ENCODE results near the gene TXNRD1.
"Not testable (repeated sequence)": the region's sequence is repeated elsewhere in the genome, so short reads cannot be mapped to it uniquely, and the experiment has no call there.

The TXNRD1 gene

DNA sequence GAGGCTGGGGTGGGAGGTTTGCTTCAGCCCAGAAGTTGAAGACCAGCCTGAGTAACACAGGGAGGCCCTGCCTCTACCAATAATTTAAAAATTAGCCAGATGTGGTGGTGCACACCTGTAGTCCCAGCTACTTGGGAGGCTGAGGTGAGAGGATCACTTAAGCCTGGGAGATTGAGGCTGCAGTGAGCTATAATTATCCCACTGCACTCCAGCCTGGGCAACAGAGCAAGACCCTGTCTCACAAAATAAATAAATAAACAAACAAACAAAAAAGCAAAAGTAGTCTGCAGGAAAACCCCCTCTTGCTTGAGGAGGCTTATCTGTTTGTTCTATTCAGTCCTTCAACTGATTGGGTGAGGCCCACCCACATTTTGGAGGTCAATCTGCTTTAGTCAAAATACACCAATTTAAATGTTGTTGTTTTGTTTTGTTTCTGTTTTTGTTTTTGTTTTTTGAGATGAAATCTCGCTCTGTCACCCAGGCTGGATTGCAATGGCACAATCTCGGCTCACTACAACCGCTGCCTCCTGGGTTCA, 24.9 kb upstream of the TXNRD1 start:
- DNase-seq (ENCODE audit: low read depth): no peak

DNA sequence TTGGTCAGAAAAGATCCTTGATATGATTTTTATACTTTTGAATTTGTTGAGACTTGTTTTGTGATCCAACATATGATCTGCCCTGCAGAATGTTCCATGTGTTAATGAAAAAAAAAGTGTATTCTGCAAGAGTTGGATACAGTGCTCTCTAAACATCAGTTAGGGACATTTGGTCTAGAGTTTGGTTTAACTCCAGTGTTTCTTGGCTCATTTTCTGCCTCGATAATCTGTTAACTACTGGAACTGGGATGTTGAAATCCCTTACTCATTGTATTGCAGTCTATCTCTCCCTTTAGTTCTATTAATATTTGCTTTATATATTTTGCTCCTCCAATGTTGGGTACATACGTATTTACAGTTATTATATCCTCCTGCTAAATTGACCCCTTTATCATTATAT, 18.3 kb upstream of the TXNRD1 start:
- no peak for DNase-seq (ENCODE audit: low read depth)

DNA sequence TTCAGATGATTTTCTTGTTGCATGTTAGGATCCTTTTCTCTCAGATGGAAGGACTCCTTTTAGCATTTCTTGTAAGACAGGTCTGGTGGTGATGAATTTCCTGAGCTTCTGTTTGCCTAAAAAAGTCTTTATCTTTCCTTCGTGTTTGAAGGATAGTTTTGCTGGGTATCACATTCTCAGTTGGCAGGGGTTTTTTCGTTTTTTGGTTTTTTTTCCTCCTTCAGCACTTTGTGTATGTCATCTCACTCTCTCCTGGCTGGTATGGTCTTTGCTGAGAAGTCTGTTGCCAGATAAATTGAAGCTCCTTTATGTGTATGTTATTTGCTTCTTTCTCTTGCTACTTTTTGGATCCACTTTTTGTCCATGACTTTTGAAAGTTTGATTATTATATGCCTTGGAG, 15.6 kb upstream of the TXNRD1 start:
- DNase-seq (ENCODE audit: low read depth): no peak

DNA sequence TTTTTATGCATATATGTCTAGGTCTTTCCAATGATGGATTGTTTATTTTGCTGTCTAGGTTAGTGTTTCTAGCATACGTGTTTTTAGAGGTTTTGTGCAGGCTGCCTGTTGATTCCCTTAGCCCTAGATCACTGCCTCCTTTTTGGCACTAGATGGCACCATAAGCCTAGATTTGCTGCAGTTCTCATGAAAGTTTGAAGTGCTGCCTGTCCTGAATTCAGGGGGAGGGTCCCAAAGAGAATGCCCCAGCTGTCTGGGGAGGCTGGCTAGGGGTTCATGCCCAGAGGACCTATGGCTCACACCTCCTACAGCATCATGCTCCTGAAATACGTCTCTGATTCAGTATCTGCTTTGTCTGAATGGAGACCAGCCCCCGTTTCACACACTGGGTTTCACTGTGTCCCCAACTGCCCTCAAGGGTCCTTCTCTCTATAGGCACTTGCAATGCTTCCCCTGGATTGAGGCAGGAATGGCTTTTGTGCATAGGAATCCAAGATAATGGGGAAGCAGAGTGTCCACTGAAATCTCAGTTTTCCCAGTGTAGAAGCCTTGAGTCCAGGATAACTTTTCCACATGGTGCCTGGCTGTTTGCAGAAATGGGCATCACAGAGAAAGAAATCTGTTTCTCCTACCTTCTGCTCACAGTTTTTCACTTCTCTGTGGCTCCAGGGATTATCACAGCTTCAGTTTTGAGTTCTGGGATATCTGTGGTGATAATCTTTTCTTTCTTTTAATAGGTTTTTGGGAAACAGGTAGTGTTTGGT, 14.2 kb upstream of the TXNRD1 start:
- no peak for DNase-seq (ENCODE audit: low read depth)

DNA sequence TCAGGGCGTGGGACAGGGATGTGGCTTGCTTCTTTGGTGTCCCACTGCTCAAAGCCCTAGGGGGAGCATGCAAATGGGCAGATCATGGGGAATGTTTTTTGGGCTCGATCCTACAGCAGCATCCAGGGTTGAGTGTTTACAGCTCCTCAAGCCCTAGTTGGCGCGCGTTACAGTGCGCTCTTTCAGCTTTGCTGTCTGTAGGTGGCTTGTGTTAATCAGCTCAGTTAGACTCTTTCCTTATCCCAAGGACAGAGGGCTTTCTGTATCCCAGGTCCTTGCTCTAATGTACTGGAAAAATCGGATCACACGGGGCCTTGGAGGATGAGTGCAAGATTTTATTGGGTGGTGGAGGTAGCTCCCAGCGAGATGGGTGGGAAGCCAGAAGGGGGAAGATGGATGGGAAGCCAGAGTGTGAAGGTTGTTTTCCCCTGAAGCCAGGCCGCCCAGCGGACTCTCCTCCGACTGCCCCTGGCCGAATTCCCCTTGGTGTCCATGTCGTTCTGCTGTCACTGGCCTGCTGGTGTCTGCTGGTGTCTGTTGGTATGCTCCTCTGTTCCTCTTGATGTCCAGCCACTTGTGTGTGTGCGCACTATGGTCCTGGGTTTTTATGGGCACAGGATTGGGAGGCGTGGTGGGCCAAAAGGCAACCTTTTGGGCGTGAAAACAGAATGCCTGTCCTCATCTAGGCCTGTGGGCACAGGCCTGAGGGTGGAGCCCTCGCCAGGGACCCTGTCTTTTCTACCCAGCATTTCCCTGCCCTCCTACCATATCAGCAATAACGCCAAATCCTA, 10.7 kb upstream of the TXNRD1 start:
- no peak for DNase-seq (ENCODE audit: low read depth)

DNA sequence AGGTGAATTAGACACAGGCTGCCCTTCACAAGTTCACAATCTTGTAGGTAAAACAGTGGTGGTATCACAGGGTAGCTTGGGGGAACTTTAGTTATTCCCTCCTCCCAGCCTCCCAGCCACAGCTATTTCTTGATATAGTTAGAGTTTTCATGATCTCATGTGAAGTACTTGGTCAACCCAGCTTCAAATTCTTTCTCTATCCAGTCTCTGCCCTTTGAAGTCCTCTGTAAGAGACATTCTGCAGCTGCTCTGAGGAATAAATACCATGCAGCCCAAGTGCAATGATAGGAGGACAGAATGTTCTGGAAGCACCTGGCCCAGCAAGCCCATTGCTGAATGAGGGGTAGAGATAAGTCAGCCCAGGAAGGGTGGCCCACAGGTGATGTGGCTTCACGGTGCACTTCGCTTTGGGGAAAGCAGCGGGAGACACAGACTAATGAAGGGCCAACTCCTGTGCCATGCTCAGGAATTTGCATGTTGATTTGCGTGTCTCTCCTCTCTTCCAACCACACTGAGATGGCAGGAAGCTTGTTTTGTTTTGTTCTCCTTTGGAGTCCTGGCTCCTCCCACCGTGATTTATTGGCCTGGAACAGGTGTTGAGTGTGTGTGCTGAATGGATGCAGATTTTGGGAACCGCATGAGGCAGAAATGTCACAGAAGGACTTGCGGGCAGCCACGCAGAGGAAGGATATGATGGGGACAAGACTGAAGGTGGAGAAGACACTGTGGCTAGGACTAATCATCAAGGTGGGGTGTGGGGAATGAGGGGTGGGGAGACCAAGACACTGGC, 8.0 kb upstream of the TXNRD1 start:
- no peak for DNase-seq (ENCODE audit: low read depth)

DNA sequence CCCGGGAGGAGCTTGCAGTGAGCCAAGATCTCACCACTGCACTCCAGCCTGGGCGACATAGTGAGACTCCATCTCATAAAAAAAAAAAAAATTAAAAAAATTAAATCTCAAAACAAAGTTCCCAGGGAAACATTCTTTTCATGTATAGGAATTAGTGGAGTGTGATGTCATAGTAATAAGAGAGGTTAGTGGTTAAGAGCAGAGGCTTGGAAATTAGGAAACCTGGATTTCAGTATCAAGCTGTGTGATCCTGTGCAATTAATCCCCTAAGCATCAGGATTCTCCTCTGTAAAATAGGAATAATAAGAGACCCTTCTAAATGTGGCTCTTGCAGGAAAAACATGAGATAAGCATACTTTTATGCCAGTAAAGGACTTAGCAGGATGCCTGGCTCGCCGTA, 3.1 kb upstream of the TXNRD1 start:
- no peak for DNase-seq (ENCODE audit: low read depth)

DNA sequence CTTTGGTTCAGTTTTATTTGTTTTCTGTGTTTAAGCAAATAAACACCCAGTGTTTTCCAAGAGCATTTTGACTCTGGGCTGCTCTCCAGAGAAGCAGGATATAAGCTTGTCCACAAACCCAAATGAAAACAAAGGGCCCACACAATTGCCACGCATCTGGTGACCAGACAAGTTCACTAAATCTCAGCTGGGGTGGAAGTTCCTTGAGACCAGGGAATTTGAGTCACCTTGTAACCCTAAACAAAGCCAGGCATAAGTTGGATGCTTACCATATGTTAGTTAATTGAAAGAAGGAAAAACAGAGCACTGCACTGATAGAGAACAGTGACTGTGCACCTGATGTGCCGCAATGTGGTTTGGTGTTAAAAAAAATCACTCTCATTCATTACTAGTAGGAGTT, 1.6 kb upstream of the TXNRD1 start:
- DNase-seq (ENCODE audit: low read depth): peak; percentile 73

DNA sequence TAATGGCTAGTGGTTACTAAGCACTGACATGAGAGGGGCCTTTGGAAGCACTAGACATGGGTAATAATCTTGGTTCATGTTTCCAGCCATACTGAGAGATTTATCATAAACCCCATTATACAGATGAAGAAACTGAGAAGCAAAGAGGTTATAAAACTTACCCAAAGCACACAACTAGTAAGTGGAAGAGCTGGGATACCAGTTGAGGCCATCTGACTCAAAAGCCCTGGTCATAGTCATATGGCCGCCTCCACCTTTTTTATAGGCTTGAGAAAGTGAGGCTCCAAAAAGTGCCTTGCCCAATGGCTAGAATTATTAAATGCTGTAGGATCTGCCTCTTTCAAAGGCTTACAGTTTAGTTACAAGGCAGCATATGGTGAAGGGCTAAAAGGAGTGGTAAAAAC, 944 bp downstream of the TXNRD1 start:
- no peak for DNase-seq (ENCODE audit: low read depth)

DNA sequence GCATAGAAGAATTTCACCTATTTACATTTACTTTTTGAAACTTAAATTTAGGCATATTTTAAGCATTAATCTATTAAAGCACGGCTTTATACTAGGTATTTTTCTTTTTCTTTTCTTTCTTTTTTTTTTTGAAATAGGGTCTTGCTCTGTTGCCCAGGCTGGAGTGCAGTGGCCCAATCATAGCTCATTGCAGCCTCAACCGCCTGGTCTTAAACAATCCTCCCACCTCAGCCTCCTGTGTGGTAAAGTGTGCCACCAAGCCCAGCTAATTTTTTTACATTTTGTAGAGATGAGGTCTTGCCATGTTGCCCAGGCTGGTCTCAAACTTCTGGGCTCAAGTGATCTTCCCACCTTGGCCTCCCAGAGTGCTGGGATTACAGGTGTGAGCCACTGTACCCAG, 2.9 kb downstream of the TXNRD1 start:
- not testable (repeated sequence) for DNase-seq (ENCODE audit: low read depth)

DNA sequence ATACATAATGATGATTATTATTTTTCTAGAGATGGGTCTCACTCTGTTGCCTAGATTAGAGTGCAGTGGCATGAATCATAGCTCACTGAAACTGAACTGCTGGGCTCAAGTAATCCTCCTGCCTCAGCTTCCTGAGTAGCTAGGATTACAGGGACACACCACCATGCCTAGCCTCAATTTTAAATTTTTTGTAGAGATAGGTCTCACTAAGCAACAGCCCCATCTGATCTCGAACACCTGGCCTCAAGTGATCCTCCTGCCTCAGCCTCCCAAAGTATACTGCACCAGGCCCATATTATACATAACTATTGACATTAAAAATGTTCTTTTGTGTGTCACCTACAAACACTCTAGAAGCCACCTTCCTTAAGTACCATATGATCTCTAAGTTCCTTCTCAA, 3.4 kb downstream of the TXNRD1 start:
- DNase-seq (ENCODE audit: low read depth): no peak

DNA sequence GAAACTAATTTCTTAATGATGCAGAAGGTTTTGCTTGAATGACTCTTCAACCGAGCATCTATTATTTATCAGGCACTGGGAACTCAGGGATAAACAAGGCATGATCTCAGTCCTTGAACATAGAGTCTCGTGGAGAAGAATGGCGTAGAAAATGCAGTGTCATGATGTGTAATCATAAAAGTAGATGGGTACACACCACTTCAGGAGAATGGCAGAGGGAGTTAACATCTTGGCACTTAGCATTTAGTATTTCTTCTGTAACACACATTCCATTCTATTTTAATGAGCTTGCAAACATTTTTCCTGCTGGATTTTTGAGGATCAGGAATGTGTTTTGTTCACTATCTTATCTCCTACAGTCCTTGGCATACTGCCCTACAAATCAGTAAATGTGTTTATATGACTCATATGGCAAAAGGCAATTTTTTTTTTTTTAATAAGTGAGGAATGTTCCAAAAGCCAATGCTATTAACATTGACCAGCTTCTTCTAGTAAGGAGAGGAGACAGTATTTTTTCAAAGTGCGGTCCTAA, 3.8 kb downstream of the TXNRD1 start:
- DNase-seq (ENCODE audit: low read depth): peak; percentile 90

DNA sequence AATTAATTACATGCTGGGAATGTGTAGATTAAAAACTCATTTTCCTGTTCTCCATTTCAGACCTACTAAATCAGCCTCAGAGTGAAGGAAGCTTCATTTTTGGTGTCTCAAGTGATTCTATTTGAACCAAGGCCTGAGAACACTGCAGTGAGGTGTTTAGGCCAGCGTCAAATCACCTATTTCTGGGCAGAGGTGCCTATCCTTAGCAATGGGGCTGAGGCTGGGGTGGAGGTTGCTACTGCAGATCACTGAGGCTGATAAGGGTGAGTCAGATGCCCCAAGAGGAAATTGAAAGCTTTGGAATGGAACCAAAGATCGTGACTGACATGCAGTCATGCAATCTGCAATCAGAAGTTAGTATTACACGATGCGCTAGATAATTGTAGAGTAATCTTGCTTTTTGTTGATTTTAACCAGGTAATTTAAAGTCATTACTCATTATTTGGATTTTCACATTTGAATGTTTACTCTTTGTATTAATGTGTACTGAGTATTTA, 4.4 kb downstream of the TXNRD1 start:
- DNase-seq (ENCODE audit: low read depth): peak; percentile 47

DNA sequence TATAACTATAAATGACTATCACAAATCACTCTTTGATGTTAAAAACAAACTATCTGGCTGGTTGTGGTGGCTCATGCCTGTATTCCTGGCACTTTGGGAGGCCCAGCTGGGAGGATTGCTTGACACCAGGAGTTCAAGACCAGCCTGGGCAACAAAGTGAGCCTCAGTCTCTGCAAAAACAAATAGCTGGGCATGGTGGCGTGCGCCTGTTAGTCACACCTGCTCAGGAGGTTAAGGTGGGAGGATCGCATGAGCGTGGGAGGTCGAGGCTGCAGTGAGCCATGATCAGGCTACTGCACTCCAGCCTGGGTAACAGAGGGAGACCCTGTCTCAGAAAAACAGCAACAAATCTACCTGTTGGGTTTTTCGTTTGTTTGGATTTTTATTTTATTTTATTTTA, 5.4 kb downstream of the TXNRD1 start:
- no peak for DNase-seq (ENCODE audit: low read depth)

DNA sequence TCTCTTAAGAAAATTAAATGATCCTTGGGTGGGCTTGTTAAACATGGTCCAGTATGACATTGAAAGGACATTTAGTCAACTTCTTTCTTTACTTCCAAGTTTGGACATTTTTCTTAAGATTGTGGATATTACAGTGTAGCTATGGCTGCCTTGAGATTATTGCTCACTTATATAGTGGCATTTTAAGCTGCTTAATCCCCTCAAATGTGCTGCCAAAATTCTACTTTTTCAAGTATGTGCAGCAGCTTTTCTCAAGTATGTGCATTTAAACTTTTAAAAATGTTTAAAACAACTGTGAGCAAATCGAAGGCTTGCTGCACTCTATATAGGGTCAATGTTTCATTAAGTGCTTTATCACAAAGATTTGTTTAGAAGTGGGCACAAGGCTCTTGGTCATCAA, 7.4 kb downstream of the TXNRD1 start:
- no peak for DNase-seq (ENCODE audit: low read depth)

DNA sequence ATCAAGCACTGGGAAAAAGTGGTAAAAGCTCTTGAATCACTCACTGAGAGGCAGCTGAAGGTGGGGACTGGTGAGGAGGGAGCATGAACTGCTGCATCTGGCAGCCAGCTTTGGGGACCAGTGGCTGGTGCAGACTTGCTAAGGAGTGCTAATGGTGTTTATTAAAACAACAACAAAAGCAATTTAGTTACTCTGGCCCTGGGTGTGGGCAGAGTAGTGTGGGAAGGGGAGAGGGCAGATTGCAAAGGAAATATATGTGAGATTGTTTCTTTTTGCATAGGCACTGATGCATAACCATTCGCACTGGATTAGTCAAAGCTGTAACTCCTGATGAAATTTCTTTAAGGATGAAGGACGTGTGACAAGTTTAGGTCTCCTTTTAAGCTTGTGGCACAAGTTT, 8.1 kb downstream of the TXNRD1 start:
- DNase-seq (ENCODE audit: low read depth): no peak

DNA sequence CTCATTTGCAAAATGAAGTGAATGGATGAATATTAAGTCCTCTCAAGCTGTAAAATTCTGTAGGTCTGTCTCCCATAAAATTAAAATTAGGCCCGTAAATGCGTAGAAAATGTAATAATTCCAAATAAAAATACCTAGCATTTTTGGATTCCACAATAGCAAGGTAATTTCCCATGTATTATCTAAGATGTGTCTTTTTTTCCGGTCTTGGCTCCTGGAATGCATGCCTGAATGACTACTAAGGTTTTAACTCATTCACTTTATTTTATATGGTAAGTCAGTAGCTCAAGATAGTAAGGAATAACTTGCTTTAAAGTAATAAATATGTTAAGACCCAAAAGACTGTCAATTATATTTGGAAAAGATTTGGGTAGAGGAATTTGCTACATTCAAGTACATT, 11.1 kb downstream of the TXNRD1 start:
- no peak for DNase-seq (ENCODE audit: low read depth)

DNA sequence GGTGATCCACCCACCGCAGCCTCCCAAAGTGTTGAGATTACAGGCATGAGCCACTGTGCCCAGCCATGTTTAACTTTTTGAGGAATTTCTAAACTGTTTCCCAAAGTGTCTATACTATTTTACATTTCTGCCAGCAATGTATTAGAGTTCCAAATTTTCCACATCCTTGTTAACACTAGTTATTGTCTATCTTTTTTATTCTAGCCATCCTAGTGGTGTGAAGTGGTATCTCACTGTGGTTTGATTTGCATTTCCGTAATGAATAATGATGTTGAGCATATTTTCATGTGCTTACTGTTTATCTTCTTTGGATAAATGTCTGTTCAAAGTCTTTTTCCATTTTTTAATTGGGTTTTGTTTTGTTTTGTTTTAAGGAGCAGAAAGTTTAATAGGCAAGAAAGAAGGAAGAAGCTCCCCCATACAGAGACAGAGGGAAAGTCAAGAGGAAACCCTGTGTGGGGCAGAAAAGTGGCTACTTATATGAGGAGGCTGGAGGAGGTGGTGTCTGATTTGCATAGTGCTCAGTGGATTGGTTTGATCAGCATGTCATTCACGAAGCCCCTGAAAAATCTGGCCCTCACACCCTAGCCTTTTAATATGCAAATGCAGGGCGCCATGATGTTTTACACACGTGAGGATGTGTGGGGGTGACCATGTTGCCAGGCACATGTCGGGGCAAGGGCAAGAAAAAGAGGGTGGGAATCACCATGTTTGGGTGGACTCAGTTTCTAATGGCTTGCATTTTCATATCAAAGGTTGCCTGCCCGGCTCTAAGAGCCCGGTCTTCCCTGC, 14.9 kb downstream of the TXNRD1 start:
- DNase-seq (ENCODE audit: low read depth): no peak

DNA sequence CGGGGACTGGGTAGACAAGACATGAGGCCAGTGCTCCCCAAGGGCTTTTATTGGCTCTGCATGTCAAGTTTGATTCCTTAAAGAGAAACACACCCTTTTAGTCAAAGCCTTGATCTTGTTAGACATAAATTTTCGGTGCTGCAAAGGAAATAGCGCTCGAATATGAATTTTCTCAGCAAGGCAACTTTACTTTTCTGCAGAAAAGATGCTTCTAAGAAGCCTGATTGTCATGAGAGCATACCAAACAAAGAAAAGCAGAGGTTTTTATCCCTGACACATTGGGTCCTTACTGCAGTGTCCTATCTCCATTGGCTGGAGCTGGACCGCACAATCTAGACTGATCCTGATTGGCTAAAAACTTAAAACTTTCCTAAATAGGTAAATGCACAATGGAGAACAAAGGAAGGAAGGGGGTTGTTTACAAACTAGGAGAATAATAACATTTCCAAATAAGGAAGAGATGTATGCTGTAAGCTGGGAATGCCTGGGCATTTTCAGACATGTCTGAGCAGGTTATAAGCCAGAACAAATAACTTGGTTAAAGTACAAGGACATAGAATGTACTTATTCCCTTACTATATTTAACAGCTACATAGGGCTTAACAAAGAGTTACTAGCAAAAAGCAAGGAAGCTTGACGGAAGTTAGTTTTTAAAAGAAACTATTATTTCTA, 17.2 kb downstream of the TXNRD1 start:
- DNase-seq (ENCODE audit: low read depth): no peak

DNA sequence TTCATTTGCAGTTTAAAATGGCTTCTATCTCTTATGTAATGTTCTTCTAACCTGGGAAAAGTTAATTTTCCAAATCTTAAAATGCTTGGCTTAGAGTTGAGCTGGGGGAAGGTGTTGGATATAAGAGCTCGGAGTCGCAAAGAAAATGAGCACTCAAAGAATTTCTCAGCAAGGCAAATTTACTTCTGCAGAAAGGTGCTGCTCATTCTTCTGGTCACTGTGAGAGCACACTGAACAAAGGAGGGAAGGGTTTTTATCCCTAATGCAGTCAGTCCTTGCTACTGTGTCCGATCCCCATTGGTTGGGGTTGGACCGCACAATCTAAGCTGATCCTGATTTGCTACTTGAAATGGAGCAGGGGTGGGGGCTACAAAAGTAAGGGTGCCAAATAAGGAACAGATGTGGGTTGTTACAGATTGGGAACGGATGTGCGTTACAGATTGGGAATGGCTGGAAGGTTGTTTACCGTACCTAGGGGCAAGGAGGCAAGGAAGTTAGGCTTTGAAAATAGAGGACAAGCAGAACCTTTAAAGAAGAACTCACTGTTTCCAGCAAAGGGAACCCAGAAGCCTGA, 19.4 kb downstream of the TXNRD1 start:
- DNase-seq (ENCODE audit: low read depth): no peak

Measured in non-pigmented ciliary epithelial cell (primary cell).